Chondrocyte (in vitro differentiated cells): ENCODE data around the gene COLEC12. TPM values are rescaled to one million over a fixed set of nuclear protein-coding genes. Genes with fewer than 3 reads are reported as not detected.

Experiments used
- DNase-seq: peaks from one replicate; pipeline ENCODE4 v3.0.0; 2021; ENCODE audit warnings: mixed read lengths, low spot score
- H3K27ac Mint-ChIP-seq: one replicate; pipeline ENCODE4 v1.8.0; 2021; ENCODE audit warnings: mild to moderate bottlenecking, moderate library complexity, mixed read lengths; ENCODE audit not compliant: unreplicated experiment
- H3K27me3 Mint-ChIP-seq: 2 replicates; pipeline ENCODE4 v1.8.0; 2021; ENCODE audit warnings: low read depth, mixed read lengths
- H3K36me3 Mint-ChIP-seq: 2 replicates; pipeline ENCODE4 v1.8.0; 2021; ENCODE audit warnings: low read depth, mixed read lengths
- H3K4me1 Mint-ChIP-seq: 2 replicates; pipeline ENCODE4 v1.8.0; 2021; ENCODE audit warnings: low read depth, mild to moderate bottlenecking, mixed read lengths
- H3K4me3 Mint-ChIP-seq: one replicate; pipeline ENCODE4 v1.8.0; 2021; ENCODE audit warnings: mild to moderate bottlenecking, moderate library complexity, mixed read lengths; ENCODE audit not compliant: unreplicated experiment
- H3K9me3 Mint-ChIP-seq: 2 replicates; pipeline ENCODE4 v1.8.0; 2021; ENCODE audit warnings: low read depth, mixed read lengths
- total RNA-seq: library from RNA; stranded (reverse); gene quantifications from 3 replicates; pipeline ENCODE4 v1.2.1, GENCODE V29; 2021
- TF ChIP-seq, protein P1 (sequence below): fragments of 200-600 bp; sonication (generic); IDR thresholded peaks from 2 replicates; pipeline ENCODE4 v1.5.0; 2021; ENCODE audit warnings: antibody characterized with exemption, mild to moderate bottlenecking, moderate library complexity

Gene COLEC12
- total RNA-seq, 1 donor from 2014 or later = 2.1 TPM

DNA sequence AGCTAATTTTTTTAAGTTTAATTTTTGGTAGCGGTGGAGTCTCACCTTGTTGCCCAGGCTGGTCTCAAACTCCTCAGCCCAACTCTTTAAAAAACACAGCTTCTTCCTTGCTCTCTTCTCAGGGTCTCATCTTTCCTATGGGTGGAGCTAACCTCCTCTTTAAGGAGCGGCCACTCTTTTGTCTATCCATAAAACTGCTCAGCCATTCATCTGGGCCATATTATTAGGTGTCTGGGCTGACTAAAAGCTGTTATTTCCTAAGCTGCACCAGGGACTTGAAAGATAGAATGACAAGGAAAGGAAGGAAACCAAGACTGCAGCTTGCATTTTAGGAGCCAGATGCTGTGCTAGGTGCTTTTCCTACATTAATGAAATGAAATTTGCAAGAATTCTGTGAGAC is 196.9 kb downstream of the COLEC12 start:
- no peak overlapping the region for H3K4me3 Mint-ChIP-seq
- H3K27me3 Mint-ChIP-seq = peaks cover 17% of the 10 kb centered on the region
- peaks cover 1% of the 10 kb centered on the region for H3K36me3 Mint-ChIP-seq
- no peak overlapping the region for H3K27ac Mint-ChIP-seq
- H3K4me1 Mint-ChIP-seq = no peaks in the 10 kb centered on the region
- no peaks in the 10 kb centered on the region for H3K9me3 Mint-ChIP-seq
- no peak for DNase-seq
- TF ChIP-seq, protein P1, sequence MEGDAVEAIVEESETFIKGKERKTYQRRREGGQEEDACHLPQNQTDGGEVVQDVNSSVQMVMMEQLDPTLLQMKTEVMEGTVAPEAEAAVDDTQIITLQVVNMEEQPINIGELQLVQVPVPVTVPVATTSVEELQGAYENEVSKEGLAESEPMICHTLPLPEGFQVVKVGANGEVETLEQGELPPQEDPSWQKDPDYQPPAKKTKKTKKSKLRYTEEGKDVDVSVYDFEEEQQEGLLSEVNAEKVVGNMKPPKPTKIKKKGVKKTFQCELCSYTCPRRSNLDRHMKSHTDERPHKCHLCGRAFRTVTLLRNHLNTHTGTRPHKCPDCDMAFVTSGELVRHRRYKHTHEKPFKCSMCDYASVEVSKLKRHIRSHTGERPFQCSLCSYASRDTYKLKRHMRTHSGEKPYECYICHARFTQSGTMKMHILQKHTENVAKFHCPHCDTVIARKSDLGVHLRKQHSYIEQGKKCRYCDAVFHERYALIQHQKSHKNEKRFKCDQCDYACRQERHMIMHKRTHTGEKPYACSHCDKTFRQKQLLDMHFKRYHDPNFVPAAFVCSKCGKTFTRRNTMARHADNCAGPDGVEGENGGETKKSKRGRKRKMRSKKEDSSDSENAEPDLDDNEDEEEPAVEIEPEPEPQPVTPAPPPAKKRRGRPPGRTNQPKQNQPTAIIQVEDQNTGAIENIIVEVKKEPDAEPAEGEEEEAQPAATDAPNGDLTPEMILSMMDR = no peak

DNA sequence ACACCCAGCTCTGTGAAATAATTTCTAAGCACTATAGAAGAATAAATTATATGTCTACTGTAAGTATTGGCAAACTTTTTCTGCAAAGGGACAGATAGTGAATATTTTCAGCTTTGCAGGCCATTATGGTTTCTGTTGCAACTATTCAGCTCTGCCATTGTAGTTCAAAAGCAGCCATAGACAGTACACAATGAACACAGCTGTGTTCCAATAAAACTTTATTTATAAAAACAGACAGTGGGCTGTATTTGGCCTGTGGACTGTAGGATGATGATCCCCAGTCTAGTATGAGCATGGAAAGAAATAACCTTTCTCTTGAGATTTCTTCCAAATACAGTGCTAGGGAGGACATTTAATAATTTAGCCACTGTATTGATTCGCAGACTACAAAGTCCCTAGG is 197.5 kb downstream of the COLEC12 start:
- Mint-ChIP-seq H3K4me3 (no peak overlapping the region), H3K9me3 (no peaks in the 10 kb centered on the region), H3K4me1 (no peaks in the 10 kb centered on the region), H3K27me3 (peaks cover 14% of the 10 kb centered on the region), H3K36me3 (peaks cover 1% of the 10 kb centered on the region), H3K27ac (no peak overlapping the region)
- TF ChIP-seq, protein P1 = no peak
- no peak for DNase-seq

DNA sequence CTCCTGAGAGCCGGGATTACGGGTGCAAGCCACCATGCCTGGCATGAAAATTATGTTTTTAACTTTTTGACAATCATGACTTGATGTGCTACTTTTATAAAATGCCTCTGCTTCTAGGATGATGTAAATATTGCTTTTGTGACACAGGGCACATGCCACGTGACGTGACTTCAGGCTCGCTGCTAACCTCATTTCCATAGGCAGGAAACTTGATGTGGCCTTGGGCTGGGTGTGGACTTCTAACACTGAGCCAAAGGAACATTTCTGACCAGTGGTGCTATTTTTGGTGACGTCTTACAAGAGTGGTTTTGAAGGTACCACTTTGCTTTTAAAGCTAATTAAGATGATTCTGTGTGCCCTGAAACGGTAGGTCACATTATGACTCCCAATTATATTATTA is 198.4 kb downstream of the COLEC12 start:
- H3K27ac Mint-ChIP-seq = no peak overlapping the region
- no peaks in the 10 kb centered on the region for H3K4me1 Mint-ChIP-seq
- peaks cover 10% of the 10 kb centered on the region for H3K27me3 Mint-ChIP-seq
- no peak for DNase-seq
- H3K36me3 Mint-ChIP-seq = peaks cover 1% of the 10 kb centered on the region
- no peak overlapping the region for H3K4me3 Mint-ChIP-seq
- H3K9me3 Mint-ChIP-seq = no peaks in the 10 kb centered on the region
- TF ChIP-seq, protein P1 = no peak

DNA sequence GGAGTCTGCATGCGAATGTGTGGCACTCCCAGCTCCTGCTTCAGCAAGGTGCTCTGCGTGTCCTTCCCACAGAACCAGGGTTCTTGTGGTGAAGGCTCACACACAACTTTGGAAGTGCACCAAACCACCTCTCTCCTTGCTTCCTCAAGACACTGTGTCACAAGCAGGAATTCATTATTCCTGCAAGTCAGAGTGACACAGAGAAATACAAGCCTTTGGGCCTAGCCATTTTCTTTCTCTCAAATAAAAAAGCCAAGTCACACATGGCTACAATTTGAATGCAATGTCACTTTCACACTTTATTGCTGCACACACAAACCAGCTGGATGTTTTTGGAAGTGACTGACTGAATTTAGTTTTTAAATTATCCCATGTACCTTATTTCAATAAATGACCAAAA is 202.6 kb downstream of the COLEC12 start:
- H3K4me1 Mint-ChIP-seq = peaks cover 17% of the 10 kb centered on the region
- H3K9me3 Mint-ChIP-seq = peaks cover 2% of the 10 kb centered on the region
- H3K27me3 Mint-ChIP-seq = no peaks in the 10 kb centered on the region
- H3K27ac Mint-ChIP-seq = no peak overlapping the region
- no peaks in the 10 kb centered on the region for H3K36me3 Mint-ChIP-seq
- DNase-seq = no peak
- TF ChIP-seq, protein P1 = no peak
- H3K4me3 Mint-ChIP-seq = no peak overlapping the region

DNA sequence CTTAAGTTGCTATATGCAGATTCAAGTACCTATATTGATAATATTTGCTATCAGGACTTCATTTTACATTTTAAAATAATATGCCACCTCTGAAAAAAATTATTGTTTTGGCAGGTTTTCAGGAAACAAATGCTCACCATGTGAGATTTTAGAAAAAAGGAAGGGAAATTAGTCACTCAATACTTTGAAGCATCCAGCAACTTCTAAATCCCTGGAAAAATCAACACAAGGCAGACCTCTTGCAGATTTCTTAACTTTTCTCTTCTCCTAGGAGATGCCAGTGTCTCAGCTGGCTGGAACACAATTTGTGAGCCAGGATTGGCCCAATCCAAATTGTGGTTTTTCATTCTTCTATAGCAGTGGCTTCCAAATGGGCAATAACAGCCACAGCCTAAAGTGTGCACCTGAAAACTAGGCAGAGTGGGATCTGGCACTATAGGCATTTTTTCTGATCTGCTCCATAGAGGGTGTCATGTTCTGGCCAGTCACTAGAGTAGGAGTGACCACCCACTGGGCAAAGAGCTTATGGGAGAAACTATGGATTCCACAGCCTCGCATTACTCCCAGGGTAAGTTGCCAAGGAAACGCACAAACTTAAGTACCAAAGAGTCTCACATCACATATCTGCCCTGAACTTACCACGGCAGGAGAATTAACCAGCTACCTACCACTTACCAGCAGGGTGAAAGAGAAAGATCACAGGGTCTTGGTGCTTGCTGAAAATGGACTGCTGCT is 204.6 kb downstream of the COLEC12 start:
- H3K27ac Mint-ChIP-seq = peak overlapping the region; percentile 59
- peaks cover 2% of the 10 kb centered on the region for H3K9me3 Mint-ChIP-seq

More for the DNA sequence above, 204.6 kb downstream of the COLEC12 start:
- Mint-ChIP-seq H3K4me3 (no peak overlapping the region), H3K27me3 (no peaks in the 10 kb centered on the region), H3K4me1 (peaks cover 17% of the 10 kb centered on the region), H3K36me3 (no peaks in the 10 kb centered on the region)
- TF ChIP-seq, protein P1 = no peak
- DNase-seq = no peak
